ENCODE measurements around the gene LNX1. TPM values are rescaled to one million over a fixed set of nuclear protein-coding genes. Genes with fewer than 3 reads are reported as not detected.

The LNX1 gene
- total RNA-seq, 1 donor from 2014 or later, result 11.8 TPM

DNA sequence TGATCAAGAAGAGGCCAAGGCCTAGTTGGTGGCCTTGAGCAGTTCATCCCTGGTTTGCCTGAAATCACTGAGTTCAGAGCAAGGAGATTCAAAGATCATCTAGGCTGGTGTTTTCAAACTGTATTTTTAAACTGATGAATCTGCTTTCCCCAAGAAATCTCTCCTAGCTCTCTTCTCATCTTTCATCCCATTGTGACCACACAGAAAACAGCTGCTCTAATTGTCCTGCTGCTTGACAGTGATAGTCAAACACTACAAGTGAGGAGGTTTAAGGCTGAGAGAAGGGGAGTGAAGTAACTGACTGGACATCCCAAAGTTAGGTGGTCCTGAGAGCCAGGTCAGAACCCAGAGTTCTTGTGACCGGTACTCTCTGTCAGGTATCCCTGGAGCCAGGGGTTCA, 91.5 kb downstream of the LNX1 start:
- Histone ChIP-seq H3K4me1 (peaks cover 24% of the 10 kb centered on the region), H3K36me3 (no peaks in the 10 kb centered on the region), H3K9me3 (no peaks in the 10 kb centered on the region), H3K27me3 (no peaks in the 10 kb centered on the region), H3K27ac (no peak overlapping the region), H3K4me3 (no peak overlapping the region)
- no peak for TF ChIP-seq POLR2A (IDR thresholded peaks at IDR 0.05)
- no peak for TF ChIP-seq CTCF (IDR thresholded peaks at IDR 0.05)
- TF ChIP-seq POLR2AphosphoS5 (IDR thresholded peaks at IDR 0.05; ENCODE audit: insufficient read depth in 1 of 2, low read depth in 1 of 2), result no peak
- DNase-seq (ENCODE audit: extremely low spot score in 2 of 2), result no peak
- intact Hi-C loops (cut with DNase I), result no loop called here

GRCh38 chr4:53498706-53499105, 92.6 kb downstream of the LNX1 start:
- DNase-seq (ENCODE audit: extremely low spot score in 2 of 2), result no peak
- peak overlapping the region; percentile 71 for H3K27ac ChIP-seq

GRCh38 chr4:53497487-53498244, 93.6 kb downstream of the LNX1 start:
- Histone ChIP-seq H3K9me3 (no peaks in the 10 kb centered on the region), H3K27ac (peak overlapping the region; percentile 71), H3K27me3 (no peaks in the 10 kb centered on the region), H3K36me3 (no peaks in the 10 kb centered on the region), H3K4me1 (peaks cover 24% of the 10 kb centered on the region), H3K4me3 (no peak overlapping the region)
- no peak for DNase-seq (ENCODE audit: extremely low spot score in 2 of 2)
- intact Hi-C loops (cut with DNase I), result no loop called here
- no peak for TF ChIP-seq CTCF (IDR thresholded peaks at IDR 0.05)
- no peak for TF ChIP-seq POLR2A (IDR thresholded peaks at IDR 0.05)
- TF ChIP-seq POLR2AphosphoS5 (IDR thresholded peaks at IDR 0.05; ENCODE audit: insufficient read depth in 1 of 2, low read depth in 1 of 2), result peak in 1 of 2 donors; percentile 13

More at GRCh38 chr4:53498706-53499105, 92.6 kb downstream of the LNX1 start:
- H3K4me1 ChIP-seq, result peaks cover 24% of the 10 kb centered on the region
- intact Hi-C loops (cut with DNase I), result no loop called here
- H3K27me3 ChIP-seq, result no peaks in the 10 kb centered on the region
- H3K9me3 ChIP-seq, result no peaks in the 10 kb centered on the region
- no peaks in the 10 kb centered on the region for H3K36me3 ChIP-seq
- no peak overlapping the region for H3K4me3 ChIP-seq
- TF ChIP-seq POLR2AphosphoS5 (IDR thresholded peaks at IDR 0.05; ENCODE audit: insufficient read depth in 1 of 2, low read depth in 1 of 2), result no peak
- no peak for TF ChIP-seq CTCF (IDR thresholded peaks at IDR 0.05)
- TF ChIP-seq POLR2A (IDR thresholded peaks at IDR 0.05), result no peak

DNA sequence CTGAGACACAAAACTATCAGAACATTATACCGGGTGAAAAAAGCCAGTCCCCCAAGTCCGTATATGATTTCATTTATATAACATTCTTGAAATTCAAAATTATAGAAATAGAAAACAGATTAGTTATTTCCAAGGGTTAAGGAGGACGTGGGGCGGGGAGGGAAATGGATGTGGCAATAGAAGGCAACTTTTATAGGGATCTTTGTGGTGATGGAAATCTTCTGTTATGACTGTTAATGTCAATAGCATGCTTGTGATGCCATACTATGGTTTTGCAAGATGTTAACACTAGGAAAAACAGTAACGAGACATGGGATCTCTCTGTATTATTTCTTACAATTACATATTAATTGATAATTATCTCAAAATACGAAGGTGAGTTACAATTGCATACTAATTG, 96.4 kb downstream of the LNX1 start:
- TF ChIP-seq POLR2AphosphoS5 (IDR thresholded peaks at IDR 0.05; ENCODE audit: insufficient read depth in 1 of 2, low read depth in 1 of 2), result no peak
- H3K36me3 ChIP-seq, result no peaks in the 10 kb centered on the region
- H3K4me1 ChIP-seq, result peaks cover 31% of the 10 kb centered on the region
- intact Hi-C loops (cut with DNase I), result no loop called here
- H3K27ac ChIP-seq, result peak overlapping the region; percentile 71
- no peak for DNase-seq (ENCODE audit: extremely low spot score in 2 of 2)
- H3K27me3 ChIP-seq, result no peaks in the 10 kb centered on the region
- H3K9me3 ChIP-seq, result no peaks in the 10 kb centered on the region
- no peak overlapping the region for H3K4me3 ChIP-seq

- Histone ChIP-seq H3K36me3 (no peaks in the 10 kb centered on the region), H3K4me3 (no peak overlapping the region), H3K9me3 (no peaks in the 10 kb centered on the region), H3K27me3 (no peaks in the 10 kb centered on the region), H3K4me1 (peaks cover 8% of the 10 kb centered on the region), H3K27ac (peak overlapping the region; percentile 33)
- TF ChIP-seq POLR2A (IDR thresholded peaks at IDR 0.05), result no peak
- TF ChIP-seq CTCF (IDR thresholded peaks at IDR 0.05), result peak; percentile 26 to 70 (median 49)
- TF ChIP-seq POLR2AphosphoS5 (IDR thresholded peaks at IDR 0.05; ENCODE audit: insufficient read depth in 1 of 2, low read depth in 1 of 2), result peak in 1 of 2 donors; percentile 75
- DNase-seq (ENCODE audit: extremely low spot score in 2 of 2), result no peak
- intact Hi-C loops (cut with DNase I), result no loop called here
Observed at GRCh38 chr4:53490965-53491622, 100.2 kb downstream of the LNX1 start.

Data from vagina (tissue), 2 donors.